Loucy (cell line): ENCODE measurements around the gene SPRYD3.

Source experiments
- EZH2phosphoT487 ChIP-seq: fragments of 200-600 bp; IDR thresholded peaks from 2 replicates; pipeline ENCODE4 v1.6.1; 2018; ENCODE audit warnings: antibody characterized with exemption, mild to moderate bottlenecking, moderate library complexity, borderline replicate concordance
- TF ChIP-seq, protein P1 (sequence below): fragments of 200-600 bp; sonication (generic); conservative IDR thresholded peaks from 2 replicates; pipeline ENCODE4 v1.5.1; 2014; ENCODE audit warnings: mild to moderate bottlenecking, antibody characterized with exemption, low read length

DNA sequence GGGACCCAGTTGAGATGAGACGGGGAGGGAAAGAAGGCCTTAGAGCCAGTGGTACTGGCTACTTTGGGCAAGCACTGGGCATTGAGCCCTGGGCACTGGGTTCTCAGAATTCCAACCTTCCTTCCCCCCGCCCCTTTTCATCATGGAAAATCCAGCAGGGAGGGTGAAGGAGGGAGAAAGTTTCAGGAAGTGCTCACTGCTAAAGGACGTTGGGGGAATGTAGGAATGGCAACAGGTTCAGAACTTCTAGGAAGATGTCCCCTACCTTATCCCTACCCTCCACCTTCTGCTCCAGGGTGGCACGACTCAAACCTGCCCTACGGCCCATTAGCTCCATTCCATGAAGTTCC is 33.5 kb downstream of the SPRYD3 start:
- TF ChIP-seq, protein P1, sequence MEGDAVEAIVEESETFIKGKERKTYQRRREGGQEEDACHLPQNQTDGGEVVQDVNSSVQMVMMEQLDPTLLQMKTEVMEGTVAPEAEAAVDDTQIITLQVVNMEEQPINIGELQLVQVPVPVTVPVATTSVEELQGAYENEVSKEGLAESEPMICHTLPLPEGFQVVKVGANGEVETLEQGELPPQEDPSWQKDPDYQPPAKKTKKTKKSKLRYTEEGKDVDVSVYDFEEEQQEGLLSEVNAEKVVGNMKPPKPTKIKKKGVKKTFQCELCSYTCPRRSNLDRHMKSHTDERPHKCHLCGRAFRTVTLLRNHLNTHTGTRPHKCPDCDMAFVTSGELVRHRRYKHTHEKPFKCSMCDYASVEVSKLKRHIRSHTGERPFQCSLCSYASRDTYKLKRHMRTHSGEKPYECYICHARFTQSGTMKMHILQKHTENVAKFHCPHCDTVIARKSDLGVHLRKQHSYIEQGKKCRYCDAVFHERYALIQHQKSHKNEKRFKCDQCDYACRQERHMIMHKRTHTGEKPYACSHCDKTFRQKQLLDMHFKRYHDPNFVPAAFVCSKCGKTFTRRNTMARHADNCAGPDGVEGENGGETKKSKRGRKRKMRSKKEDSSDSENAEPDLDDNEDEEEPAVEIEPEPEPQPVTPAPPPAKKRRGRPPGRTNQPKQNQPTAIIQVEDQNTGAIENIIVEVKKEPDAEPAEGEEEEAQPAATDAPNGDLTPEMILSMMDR, result no peak
- TF ChIP-seq EZH2phosphoT487, result no peak
